Body of pancreas (tissue), 4 donors: Measurements from ENCODE around the gene PKNOX2.

ENCODE experiments used
- POLR2A ChIP-seq, 3 donors: fragments of 450-650 bp; IDR thresholded peaks; one replicate each; pipeline ENCODE4 v1.6.1; 2016; ENCODE audit warnings: antibody characterized with exemption in 3 of 3, mild to moderate bottlenecking in 2 of 3
- TF ChIP-seq, protein P1 (sequence below), 7 experiments: fragments of 450-650 bp in 4 of 7; fragments of 200-600 bp in 3 of 7; sonication (generic) in 3 of 7; IDR thresholded peaks; one replicate each; pipeline ENCODE4 v1.5.1; 2016 to 2019; ENCODE audit warnings: antibody characterized with exemption in 7 of 7

DNA sequence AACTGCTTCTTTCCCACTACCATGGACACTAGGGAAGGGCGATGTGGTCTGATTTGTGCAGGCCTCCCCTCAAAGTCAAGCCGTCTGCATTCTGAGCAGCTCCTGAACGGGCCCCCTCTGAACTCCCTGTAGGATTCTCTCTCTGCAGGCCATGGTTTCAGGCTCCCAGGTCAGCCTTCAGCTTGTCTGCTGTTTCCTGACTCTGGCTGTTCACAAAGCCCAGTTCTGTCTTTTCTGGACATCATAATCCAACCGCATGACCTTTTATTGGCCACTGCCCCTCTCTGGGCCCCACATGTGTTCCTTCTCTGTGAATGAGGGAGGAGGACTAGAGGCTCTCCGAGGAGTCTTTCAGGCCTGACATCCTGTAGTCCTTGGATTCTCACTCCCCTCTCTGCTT is 170.6 kb downstream of the PKNOX2 start:
- TF ChIP-seq, protein P1, sequence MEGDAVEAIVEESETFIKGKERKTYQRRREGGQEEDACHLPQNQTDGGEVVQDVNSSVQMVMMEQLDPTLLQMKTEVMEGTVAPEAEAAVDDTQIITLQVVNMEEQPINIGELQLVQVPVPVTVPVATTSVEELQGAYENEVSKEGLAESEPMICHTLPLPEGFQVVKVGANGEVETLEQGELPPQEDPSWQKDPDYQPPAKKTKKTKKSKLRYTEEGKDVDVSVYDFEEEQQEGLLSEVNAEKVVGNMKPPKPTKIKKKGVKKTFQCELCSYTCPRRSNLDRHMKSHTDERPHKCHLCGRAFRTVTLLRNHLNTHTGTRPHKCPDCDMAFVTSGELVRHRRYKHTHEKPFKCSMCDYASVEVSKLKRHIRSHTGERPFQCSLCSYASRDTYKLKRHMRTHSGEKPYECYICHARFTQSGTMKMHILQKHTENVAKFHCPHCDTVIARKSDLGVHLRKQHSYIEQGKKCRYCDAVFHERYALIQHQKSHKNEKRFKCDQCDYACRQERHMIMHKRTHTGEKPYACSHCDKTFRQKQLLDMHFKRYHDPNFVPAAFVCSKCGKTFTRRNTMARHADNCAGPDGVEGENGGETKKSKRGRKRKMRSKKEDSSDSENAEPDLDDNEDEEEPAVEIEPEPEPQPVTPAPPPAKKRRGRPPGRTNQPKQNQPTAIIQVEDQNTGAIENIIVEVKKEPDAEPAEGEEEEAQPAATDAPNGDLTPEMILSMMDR (IDR thresholded peaks at IDR 0.05): no peak
- no peak for TF ChIP-seq POLR2A (IDR thresholded peaks at IDR 0.05)
